GM19025 (cell line): Measurements from ENCODE around the gene F12.
A peak's percentile ranks its signal among the peaks of the same experiment; 100 is the strongest.

Source experiments
- ATAC-seq: cut with Tn5 transposase; IDR thresholded peaks from one replicate; pipeline ENCODE4 v1.9.1; 2021; ENCODE audit warnings: mild to moderate bottlenecking, low read depth, moderate library complexity; ENCODE audit not compliant: unreplicated experiment

Gene F12

GRCh38 chr5:177447066-177447610, 37.8 kb upstream of the F12 start:
- ATAC-seq = peak; percentile 33

- peak; percentile 62 for ATAC-seq
Observed at GRCh38 chr5:177446200-177447065, 37.1 kb upstream of the F12 start, which contains the start of gene PRR7. PRR7 (plus strand) TSS chr5:177446814; CDS start chr5:177455068, 8,254 bp downstream.

GRCh38 chr5:177445917-177446199, 36.5 kb upstream of the F12 start:
- ATAC-seq = no peak

- ATAC-seq = no peak
Observed at GRCh38 chr5:177445052-177445916, 35.9 kb upstream of the F12 start.

GRCh38 chr5:177444106-177445051, 35.0 kb upstream of the F12 start:
- ATAC-seq = no peak

- ATAC-seq = no peak
Observed at GRCh38 chr5:177443144-177443983, 34.0 kb upstream of the F12 start.

- ATAC-seq = no peak
Observed at GRCh38 chr5:177442066-177442826, 32.9 kb upstream of the F12 start.

- no peak for ATAC-seq
Observed at GRCh38 chr5:177440990-177441780, 31.8 kb upstream of the F12 start.

GRCh38 chr5:177440211-177440989, 31.0 kb upstream of the F12 start:
- ATAC-seq = no peak

- ATAC-seq = no peak
Observed at GRCh38 chr5:177439518-177440053, 30.2 kb upstream of the F12 start.

- no peak for ATAC-seq
Observed at GRCh38 chr5:177438468-177438867, 29.1 kb upstream of the F12 start.

GRCh38 chr5:177437623-177438022, 28.3 kb upstream of the F12 start:
- no peak for ATAC-seq

- no peak for ATAC-seq
Observed at GRCh38 chr5:177435847-177436536, 26.6 kb upstream of the F12 start.

GRCh38 chr5:177434942-177435738, 25.8 kb upstream of the F12 start:
- ATAC-seq = no peak

GRCh38 chr5:177434437-177434836, 25.1 kb upstream of the F12 start:
- ATAC-seq = no peak
